Loucy (cell line): ENCODE measurements around the gene CALN1.

Source experiments
- H2AFZ ChIP-seq: fragments of 200-600 bp; sonication (generic); 2 replicates; pipeline ENCODE4 v1.6.0; 2016; ENCODE audit warnings: antibody characterized with exemption, mild to moderate bottlenecking, low read length, moderate library complexity
- H3F3A ChIP-seq: fragments of 200-600 bp; 2 replicates; pipeline ENCODE4 v1.6.0; 2016; ENCODE audit warnings: antibody characterized with exemption, low read depth, mild to moderate bottlenecking
- H3K27me3 ChIP-seq: fragments of 200-600 bp; sonication (generic); 2 replicates; pipeline ENCODE4 v1.6.1; 2014; ENCODE audit warnings: low read length, mild to moderate bottlenecking; ENCODE audit not compliant: insufficient read depth, poor library complexity, severe bottlenecking
- H3K36me3 ChIP-seq: fragments of 200-600 bp; sonication (generic); 2 replicates; pipeline ENCODE4 v1.6.1; 2016; ENCODE audit warnings: low read length; ENCODE audit not compliant: insufficient read depth
- H3K4me1 ChIP-seq: fragments of 200-600 bp; sonication (generic); 2 replicates; pipeline ENCODE4 v1.5.1; 2014; ENCODE audit warnings: low read length, mild to moderate bottlenecking; ENCODE audit not compliant: insufficient read depth, poor library complexity, severe bottlenecking
- H3K4me2 ChIP-seq: fragments of 200-600 bp; sonication (generic); 2 replicates; pipeline ENCODE4 v1.6.0; 2014; ENCODE audit warnings: antibody characterized with exemption, low read length, low read depth, mild to moderate bottlenecking; ENCODE audit not compliant: poor library complexity, severe bottlenecking
- H3K4me3 ChIP-seq: fragments of 200-600 bp; sonication (generic); 2 replicates; pipeline ENCODE4 v1.5.1; 2014; ENCODE audit warnings: low read length, mild to moderate bottlenecking, mixed read lengths; ENCODE audit not compliant: poor library complexity, severe bottlenecking
- H3K79me2 ChIP-seq: fragments of 200-600 bp; sonication (generic); 2 replicates; pipeline ENCODE4 v1.6.1; 2014; ENCODE audit warnings: low read length; ENCODE audit not compliant: insufficient read depth
- H3K9ac ChIP-seq: fragments of 200-600 bp; sonication (generic); 2 replicates; pipeline ENCODE4 v1.6.0; 2014; ENCODE audit warnings: mild to moderate bottlenecking, low read depth, low read length, moderate library complexity; ENCODE audit not compliant: poor library complexity, severe bottlenecking
- H3K9me2 ChIP-seq: fragments of 200-600 bp; sonication (generic); replicated peaks from 2 replicates; pipeline ENCODE4 v1.6.1; 2016; ENCODE audit warnings: low read depth, low read length, mixed read lengths
- H3K9me3 ChIP-seq: fragments of 200-600 bp; sonication (generic); 2 replicates; pipeline ENCODE4 v1.6.1; 2014; ENCODE audit warnings: mild to moderate bottlenecking, antibody characterized with exemption, low read length, low read depth; ENCODE audit not compliant: insufficient read depth
- H4K20me1 ChIP-seq: fragments of 200-600 bp; sonication (generic); 2 replicates; pipeline ENCODE4 v1.6.0; 2014; ENCODE audit warnings: antibody characterized with exemption, low read length, mild to moderate bottlenecking; ENCODE audit not compliant: insufficient read depth, poor library complexity, severe bottlenecking
- EZH2phosphoT487 ChIP-seq: fragments of 200-600 bp; IDR thresholded peaks from 2 replicates; pipeline ENCODE4 v1.6.1; 2018; ENCODE audit warnings: antibody characterized with exemption, mild to moderate bottlenecking, moderate library complexity, borderline replicate concordance
- TF ChIP-seq, protein P1 (sequence below): fragments of 200-600 bp; sonication (generic); conservative IDR thresholded peaks from 2 replicates; pipeline ENCODE4 v1.5.1; 2014; ENCODE audit warnings: mild to moderate bottlenecking, antibody characterized with exemption, low read length

Gene CALN1

DNA sequence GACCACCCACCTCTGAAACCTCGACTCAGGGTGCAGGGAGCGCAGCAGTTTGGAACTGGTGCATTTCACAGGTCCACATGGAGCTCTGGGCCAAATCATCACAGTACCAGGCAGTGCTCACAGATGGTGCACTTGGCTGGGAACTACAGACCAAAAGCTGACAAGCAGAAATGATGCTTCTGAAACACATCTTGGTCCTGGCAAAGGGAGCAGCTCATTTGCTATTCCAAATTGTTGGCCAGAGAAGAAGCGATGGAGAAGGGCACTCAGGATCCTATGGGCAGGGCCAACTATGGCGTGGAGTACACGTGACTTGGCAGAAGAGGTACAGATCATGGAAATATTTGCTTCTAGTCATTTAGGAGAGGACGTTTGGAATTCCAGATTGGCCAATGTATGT lies 383.9 kb downstream of the CALN1 start:
- Histone ChIP-seq H3K9me2 (no peaks in the 10 kb centered on the region), H3K9ac (no peak overlapping the region), H3K9me3 (peaks cover 3% of the 10 kb centered on the region; the same call in 1 of the 2 replicates), H3K27me3 (no peaks in the 10 kb centered on the region), H3F3A (no peaks in the 10 kb centered on the region), H4K20me1 (no peaks in the 10 kb centered on the region), H3K4me3 (no peak overlapping the region), H3K79me2 (no peaks in the 10 kb centered on the region), H3K36me3 (no peaks in the 10 kb centered on the region), H2AFZ (no peak overlapping the region), H3K4me1 (no peaks in the 10 kb centered on the region), H3K4me2 (no peak overlapping the region)
- no peak for TF ChIP-seq EZH2phosphoT487
- TF ChIP-seq, protein P1, sequence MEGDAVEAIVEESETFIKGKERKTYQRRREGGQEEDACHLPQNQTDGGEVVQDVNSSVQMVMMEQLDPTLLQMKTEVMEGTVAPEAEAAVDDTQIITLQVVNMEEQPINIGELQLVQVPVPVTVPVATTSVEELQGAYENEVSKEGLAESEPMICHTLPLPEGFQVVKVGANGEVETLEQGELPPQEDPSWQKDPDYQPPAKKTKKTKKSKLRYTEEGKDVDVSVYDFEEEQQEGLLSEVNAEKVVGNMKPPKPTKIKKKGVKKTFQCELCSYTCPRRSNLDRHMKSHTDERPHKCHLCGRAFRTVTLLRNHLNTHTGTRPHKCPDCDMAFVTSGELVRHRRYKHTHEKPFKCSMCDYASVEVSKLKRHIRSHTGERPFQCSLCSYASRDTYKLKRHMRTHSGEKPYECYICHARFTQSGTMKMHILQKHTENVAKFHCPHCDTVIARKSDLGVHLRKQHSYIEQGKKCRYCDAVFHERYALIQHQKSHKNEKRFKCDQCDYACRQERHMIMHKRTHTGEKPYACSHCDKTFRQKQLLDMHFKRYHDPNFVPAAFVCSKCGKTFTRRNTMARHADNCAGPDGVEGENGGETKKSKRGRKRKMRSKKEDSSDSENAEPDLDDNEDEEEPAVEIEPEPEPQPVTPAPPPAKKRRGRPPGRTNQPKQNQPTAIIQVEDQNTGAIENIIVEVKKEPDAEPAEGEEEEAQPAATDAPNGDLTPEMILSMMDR = no peak

DNA sequence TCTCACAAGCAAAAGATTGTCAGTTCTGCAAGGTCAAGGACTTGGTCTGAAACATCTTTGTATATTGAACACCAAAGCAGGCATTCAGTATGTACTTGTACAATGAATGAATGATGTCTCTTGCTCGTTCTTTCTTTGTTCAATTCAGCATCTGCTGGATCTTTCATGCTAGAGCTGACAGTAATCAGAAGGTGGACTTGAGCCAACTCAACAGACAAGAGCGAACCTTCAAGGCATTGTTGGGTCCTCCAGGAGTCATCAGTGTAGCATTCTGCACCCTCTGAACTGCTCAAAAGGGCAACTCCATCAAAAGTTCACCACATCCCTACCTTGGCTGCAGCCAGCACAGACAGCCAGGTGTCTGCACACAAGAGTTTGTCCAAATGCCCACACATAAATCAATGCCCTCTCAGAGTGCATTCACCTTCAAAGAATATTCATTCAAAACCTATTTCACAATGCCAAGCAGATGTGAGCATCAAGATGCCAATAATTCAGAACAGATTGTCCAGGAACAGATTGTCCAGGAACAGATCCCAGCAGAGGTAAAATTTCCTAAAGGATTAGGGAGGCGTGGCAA lies 386.7 kb downstream of the CALN1 start:
- H3K9ac ChIP-seq = no peak overlapping the region
- no peaks in the 10 kb centered on the region for H3K4me1 ChIP-seq
- H3F3A ChIP-seq = no peaks in the 10 kb centered on the region
- no peaks in the 10 kb centered on the region for H3K36me3 ChIP-seq
- no peak overlapping the region for H3K4me2 ChIP-seq
- H4K20me1 ChIP-seq = no peaks in the 10 kb centered on the region
- peaks cover 3% of the 10 kb centered on the region; the same call in 1 of the 2 replicates for H3K9me3 ChIP-seq
- H2AFZ ChIP-seq = no peak overlapping the region
- no peaks in the 10 kb centered on the region for H3K27me3 ChIP-seq
- TF ChIP-seq, protein P1 = no peak
- TF ChIP-seq EZH2phosphoT487 = no peak
- no peak overlapping the region for H3K4me3 ChIP-seq
- H3K79me2 ChIP-seq = no peaks in the 10 kb centered on the region
- no peaks in the 10 kb centered on the region for H3K9me2 ChIP-seq

DNA sequence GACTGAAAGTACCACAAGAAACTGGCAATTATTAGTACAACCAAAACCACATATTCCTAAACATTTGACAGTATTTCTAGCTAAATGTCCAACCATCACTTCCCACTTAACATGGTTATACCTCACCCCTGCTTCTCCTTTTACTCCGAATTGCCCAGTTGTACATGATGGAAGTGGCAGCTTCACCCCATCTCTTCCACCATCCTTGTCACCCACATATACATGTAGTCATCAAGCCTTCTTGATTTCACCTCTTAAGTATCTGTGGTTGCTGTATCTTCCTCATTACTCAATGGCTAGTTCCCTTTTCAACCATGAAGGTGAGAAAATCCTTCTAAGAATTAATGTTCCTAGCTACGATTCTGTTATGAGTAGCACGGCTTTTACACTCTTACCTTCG lies 388.2 kb downstream of the CALN1 start:
- Histone ChIP-seq H3K9me2 (no peaks in the 10 kb centered on the region), H3F3A (no peaks in the 10 kb centered on the region), H3K4me2 (no peak overlapping the region), H3K4me3 (no peak overlapping the region), H3K27me3 (no peaks in the 10 kb centered on the region), H3K79me2 (no peaks in the 10 kb centered on the region), H3K36me3 (no peaks in the 10 kb centered on the region), H2AFZ (no peak overlapping the region), H3K9me3 (peaks cover 3% of the 10 kb centered on the region; the same call in 1 of the 2 replicates), H3K9ac (no peak overlapping the region), H3K4me1 (no peaks in the 10 kb centered on the region), H4K20me1 (no peaks in the 10 kb centered on the region)
- no peak for TF ChIP-seq EZH2phosphoT487
- TF ChIP-seq, protein P1 = no peak
